HG03571 (cell line): ENCODE data around the gene ZNF583.

ENCODE experiments used
- ATAC-seq: cut with Tn5 transposase; IDR thresholded peaks from one replicate; pipeline ENCODE4 v1.9.1; 2021; ENCODE audit not compliant: unreplicated experiment

ZNF583 gene

DNA sequence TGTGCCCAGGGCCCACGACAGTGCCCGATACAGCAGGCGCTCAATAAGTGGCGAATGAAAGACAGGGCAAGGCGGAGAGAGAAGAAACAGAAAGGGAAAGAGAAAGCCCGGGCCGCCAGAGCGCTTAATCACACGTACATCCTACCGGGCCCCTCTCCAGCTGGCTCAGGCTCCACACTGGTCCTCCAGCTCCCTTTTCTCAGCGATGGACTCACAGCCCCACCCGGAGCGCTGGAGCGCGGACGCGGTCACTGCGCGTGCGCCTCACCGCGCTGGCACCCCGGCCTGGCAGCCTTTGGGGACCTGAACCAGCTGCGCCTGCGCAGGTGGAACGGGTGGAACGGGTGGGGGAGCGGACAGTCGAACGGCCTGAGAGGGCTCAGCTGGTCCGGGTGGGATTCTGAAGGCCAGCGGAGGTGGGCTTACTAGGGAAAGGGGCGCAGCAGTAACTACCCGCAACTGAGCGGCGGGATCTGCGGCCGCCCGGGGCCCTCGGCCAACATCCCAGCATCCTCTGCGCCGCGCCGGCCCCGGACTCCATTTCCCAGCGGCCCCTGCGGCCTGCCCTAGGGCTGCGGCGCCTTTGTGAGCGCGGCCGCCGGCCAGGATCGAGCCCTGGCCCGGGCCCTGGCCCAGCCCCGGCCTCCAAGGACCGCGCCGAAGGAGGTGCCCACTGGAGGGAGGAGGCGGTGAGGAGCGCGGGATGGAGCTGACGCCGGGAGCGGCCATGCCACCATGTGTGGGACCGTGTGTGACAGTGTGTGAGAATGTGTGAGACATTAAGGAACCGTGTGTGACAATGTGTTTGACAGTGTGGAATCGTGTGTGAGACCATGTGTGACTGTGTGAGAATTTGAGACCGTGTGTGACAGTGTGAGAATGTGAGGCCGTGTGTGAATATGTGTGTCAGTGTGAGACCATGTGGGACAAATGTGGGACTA is at the start of gene ZNF583:
TSS of gene ZNF583 (plus strand) at position 569 of the 941 bp plus-strand sequence. CDS start 2,783 bp downstream, outside the sequence.
- ATAC-seq: peak; percentile 82

GRCh38 chr19:56355517-56355916 is 48.6 kb upstream of the ZNF583 start:
- ATAC-seq: no peak

- no peak for ATAC-seq
Measured at GRCh38 chr19:56356944-56357343, 47.2 kb upstream of the ZNF583 start.

GRCh38 chr19:56360841-56361240 is 43.3 kb upstream of the ZNF583 start:
- no peak for ATAC-seq

- ATAC-seq: no peak
Measured at GRCh38 chr19:56367829-56368711, 36.1 kb upstream of the ZNF583 start.

- no peak for ATAC-seq
Measured at GRCh38 chr19:56369886-56370676, 34.1 kb upstream of the ZNF583 start.

DNA sequence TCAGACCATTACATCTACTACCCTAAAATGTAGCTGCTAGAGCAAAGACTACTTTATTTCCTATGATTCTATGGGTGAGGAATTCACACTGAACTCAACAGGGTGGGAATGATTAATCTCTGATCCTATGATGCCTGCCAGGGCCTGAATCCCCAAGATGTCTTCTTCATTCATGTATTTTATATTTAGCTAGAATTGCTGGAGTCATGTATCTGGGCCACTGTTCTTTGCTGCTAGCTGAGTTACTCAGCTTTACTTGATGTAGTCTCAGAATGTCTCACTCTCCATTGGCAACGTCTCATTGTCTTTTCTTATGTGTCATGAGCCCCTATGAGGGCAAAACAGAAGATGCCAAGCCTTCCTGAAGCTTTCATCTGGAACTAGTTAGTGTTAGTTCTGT is 31.9 kb upstream of the ZNF583 start:
- no peak for ATAC-seq

DNA sequence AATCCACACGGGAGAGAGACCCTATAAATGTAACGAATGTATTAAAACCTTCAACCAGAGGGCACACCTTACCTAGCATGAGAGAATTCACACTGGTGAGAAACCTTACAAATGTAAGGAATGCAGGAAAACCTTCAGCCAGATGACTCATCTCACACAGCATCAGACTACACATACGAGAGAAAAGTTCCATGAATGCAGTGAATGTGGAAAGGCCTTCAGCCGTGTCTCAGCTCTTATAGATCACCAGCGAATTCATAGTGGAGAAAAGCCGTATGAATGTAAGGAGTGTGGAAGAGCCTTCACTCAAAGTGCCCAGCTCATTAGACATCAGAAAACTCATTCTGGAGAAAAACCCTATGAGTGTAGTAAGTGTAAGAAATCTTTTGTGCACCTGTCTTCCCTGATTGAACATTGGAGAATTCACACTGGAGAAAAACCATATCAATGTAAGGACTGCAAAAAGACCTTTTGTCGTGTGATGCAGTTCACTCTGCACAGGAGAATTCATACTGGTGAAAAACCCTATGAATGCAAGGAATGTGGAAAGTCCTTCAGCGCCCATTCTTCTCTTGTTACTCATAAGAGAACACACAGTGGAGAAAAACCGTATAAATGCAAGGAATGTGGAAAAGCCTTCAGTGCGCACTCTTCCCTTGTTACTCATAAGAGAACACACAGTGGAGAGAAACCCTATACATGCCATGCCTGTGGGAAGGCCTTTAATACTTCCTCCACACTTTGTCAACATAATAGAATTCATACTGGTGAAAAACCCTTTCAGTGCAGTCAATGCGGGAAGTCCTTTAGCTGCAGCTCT is 26.8 kb upstream of the ZNF583 start:
- no peak for ATAC-seq

- ATAC-seq: no peak
Measured at GRCh38 chr19:56383826-56384605, 20.1 kb upstream of the ZNF583 start.

- peak; percentile 87 for ATAC-seq
Measured at GRCh38 chr19:56393119-56394012, 10.8 kb upstream of the ZNF583 start, which contains the start of gene ZNF582. Gene ZNF582, minus strand, starts transcription at chr19:56393534. Its CDS starts 1,782 bp downstream, at chr19:56391752.

- no peak for ATAC-seq
Measured at GRCh38 chr19:56398809-56399208, 5.3 kb upstream of the ZNF583 start.

DNA sequence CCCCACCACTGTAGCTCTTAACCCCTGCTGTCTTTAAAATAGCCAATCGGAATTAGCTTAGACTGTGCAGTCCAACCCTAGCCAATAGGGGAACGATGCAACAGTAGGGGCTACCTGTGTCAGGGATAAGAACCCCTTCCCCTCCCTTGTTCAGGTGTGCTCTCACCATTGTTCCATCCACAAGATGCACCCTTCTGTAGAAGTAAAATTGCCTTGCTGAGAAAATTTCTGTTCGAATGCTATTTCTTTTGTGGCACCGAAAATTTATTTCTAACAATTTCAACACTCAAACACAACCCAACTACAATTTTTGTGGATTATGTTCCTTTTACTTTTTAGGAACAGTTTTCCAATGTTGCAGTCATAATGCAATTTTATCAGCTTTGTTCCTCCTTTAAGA is 3.6 kb upstream of the ZNF583 start:
- ATAC-seq: no peak

GRCh38 chr19:56403261-56403660 is 871 bp upstream of the ZNF583 start:
- peak; percentile 11 for ATAC-seq

GRCh38 chr19:56404705-56405056 is 549 bp downstream of the ZNF583 start:
- ATAC-seq: peak; percentile 5

DNA sequence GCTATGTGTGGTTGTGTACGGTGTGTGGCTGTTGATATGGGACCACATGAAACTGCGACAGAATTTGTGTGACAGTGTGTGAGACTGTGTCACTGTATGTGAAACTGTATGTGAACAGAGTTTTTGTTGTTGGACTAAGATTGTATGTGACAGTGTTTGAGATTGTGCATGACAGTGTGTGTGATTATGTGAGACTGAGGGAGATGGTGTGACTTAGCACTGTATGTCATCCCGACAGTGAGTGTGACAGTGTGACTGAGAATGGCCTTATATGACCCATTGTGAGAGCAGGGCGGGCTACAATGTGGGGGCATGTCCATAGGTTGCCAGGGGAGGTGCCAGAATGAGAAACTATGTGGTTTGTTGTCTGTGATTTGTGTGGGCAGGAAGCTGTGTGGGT is 930 bp downstream of the ZNF583 start:
- ATAC-seq: no peak

- ATAC-seq: no peak
Measured at GRCh38 chr19:56423276-56423984, 19.3 kb downstream of the ZNF583 start.

DNA sequence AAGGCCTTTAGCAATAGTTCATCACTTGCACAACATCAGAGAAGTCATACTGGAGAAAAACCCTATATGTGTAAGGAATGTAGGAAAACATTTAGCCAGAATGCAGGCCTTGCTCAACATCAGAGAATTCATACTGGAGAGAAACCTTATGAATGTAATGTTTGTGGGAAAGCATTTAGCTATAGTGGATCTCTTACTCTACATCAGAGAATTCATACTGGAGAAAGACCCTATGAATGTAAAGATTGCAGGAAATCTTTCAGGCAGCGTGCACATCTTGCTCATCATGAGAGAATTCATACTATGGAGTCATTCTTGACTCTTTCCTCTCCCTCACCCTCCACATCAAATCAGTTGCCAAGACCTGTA is 19.8 kb downstream of the ZNF583 start:
- ATAC-seq: no peak
